ENCODE data around the gene SALL3.

Gene SALL3

GRCh38 chr18:78979730-78980278 lies at the start of gene SALL3:
Gene SALL3, plus strand, starts transcription at chr18:78979818. Its CDS starts 457 bp downstream, at chr18:78980275.
- no peak for DNase-seq (ENCODE audit: low spot score)
- H3K27ac ChIP-seq: no peak within 1 kb of the TSS
- CTCF ChIA-PET: no interaction called here
- TF ChIP-seq CTCF (conservative IDR thresholded peaks at IDR 0.05; ENCODE audit: low read depth): no peak
- POLR2A ChIA-PET (ENCODE audit: low non-redundant PET): no interaction called here

- DNase-seq (ENCODE audit: low spot score): no peak
- ChIA-PET POLR2A (ENCODE audit: low non-redundant PET) (interaction anchor here (0.6 kb wide), 1 partner anchor 441 kb away, joined by 3 read pairs; no protein-coding TSS in a partner anchor), CTCF (interaction anchor here (0.6 kb wide), 1 partner anchor 479 kb away, joined by 4 read pairs; no protein-coding TSS in a partner anchor)
- no peak for TF ChIP-seq CTCF (conservative IDR thresholded peaks at IDR 0.05; ENCODE audit: low read depth)
- no peak overlapping the region for H3K27ac ChIP-seq
Measured at GRCh38 chr18:78932281-78932680, 47.3 kb upstream of the SALL3 start.

GRCh38 chr18:78934003-78934402 lies 45.6 kb upstream of the SALL3 start:
- no peak for DNase-seq (ENCODE audit: low spot score)
- POLR2A ChIA-PET (ENCODE audit: low non-redundant PET): no interaction called here
- no peak overlapping the region for H3K27ac ChIP-seq
- TF ChIP-seq CTCF (conservative IDR thresholded peaks at IDR 0.05; ENCODE audit: low read depth): no peak
- CTCF ChIA-PET: no interaction called here

GRCh38 chr18:78934551-78935225 lies 44.9 kb upstream of the SALL3 start:
- no peak for TF ChIP-seq CTCF (conservative IDR thresholded peaks at IDR 0.05; ENCODE audit: low read depth)
- ChIA-PET POLR2A (ENCODE audit: low non-redundant PET) (no interaction called here), CTCF (no interaction called here)
- no peak for DNase-seq (ENCODE audit: low spot score)
- no peak overlapping the region for H3K27ac ChIP-seq

GRCh38 chr18:78935406-78935805 lies 44.2 kb upstream of the SALL3 start:
- CTCF ChIA-PET: interaction anchor here (0.6 kb wide), 1 partner anchor 109 kb away, joined by 4 read pairs; no protein-coding TSS in a partner anchor
- POLR2A ChIA-PET (ENCODE audit: low non-redundant PET): no interaction called here
- TF ChIP-seq CTCF (conservative IDR thresholded peaks at IDR 0.05; ENCODE audit: low read depth): no peak
- no peak overlapping the region for H3K27ac ChIP-seq
- DNase-seq (ENCODE audit: low spot score): no peak

- CTCF ChIA-PET: no interaction called here
Measured at GRCh38 chr18:78936251-78937005, 43.2 kb upstream of the SALL3 start.

More at GRCh38 chr18:78936251-78937005, 43.2 kb upstream of the SALL3 start:
- POLR2A ChIA-PET (ENCODE audit: low non-redundant PET): no interaction called here
- H3K27ac ChIP-seq: no peak overlapping the region
- no peak for TF ChIP-seq CTCF (conservative IDR thresholded peaks at IDR 0.05; ENCODE audit: low read depth)
- DNase-seq (ENCODE audit: low spot score): no peak
